ENCODE results near the gene SLC22A23. TPM values are rescaled to one million over a fixed set of nuclear protein-coding genes. Genes with fewer than 3 reads are reported as not detected.
A peak's percentile ranks its signal among the peaks of the same experiment; 100 is the strongest.

SLC22A23 gene
- total RNA-seq, 1 donor from 2014 or later: 102 TPM

DNA sequence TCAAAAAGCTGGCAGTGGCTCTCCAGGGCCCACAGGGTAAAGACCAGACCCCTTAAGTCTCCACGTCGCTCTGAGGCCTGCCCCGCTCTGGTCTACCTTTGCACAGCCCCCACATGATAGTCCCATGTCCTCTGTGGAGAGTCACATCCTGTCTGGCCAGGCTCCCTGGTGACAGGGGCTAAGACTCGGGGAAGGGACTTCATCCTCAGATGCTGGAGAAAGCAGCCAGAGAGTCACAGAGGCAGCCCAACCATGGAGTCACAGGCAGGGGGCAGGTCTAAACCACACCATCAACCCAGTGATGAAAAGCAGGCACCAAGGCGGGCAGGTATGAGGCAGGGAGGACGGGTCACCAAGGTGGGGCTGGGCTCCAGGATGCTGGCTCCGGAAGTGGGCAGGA, 62.2 kb downstream of the SLC22A23 start:
- peaks cover 2% of the 10 kb centered on the region for H3K27me3 Mint-ChIP-seq (ENCODE audit: unreplicated experiment)
- H3K27ac Mint-ChIP-seq (ENCODE audit: unreplicated experiment): no peak overlapping the region
- H3K4me3 Mint-ChIP-seq (ENCODE audit: unreplicated experiment): no peak overlapping the region
- no peak for TF ChIP-seq CTCF (IDR thresholded peaks at IDR 0.05; ENCODE audit: partially characterized antibody, unreplicated experiment)
- no peaks in the 10 kb centered on the region for H3K36me3 Mint-ChIP-seq (ENCODE audit: unreplicated experiment)
- peaks cover 3% of the 10 kb centered on the region for H3K9me3 Mint-ChIP-seq (ENCODE audit: unreplicated experiment)
- H3K4me1 Mint-ChIP-seq (ENCODE audit: low read depth, unreplicated experiment): peaks cover 24% of the 10 kb centered on the region
- DNase-seq: no peak

GRCh38 chr6:3393836-3394202, 63.0 kb downstream of the SLC22A23 start:
- Mint-ChIP-seq H3K36me3 (ENCODE audit: unreplicated experiment) (no peaks in the 10 kb centered on the region), H3K27me3 (ENCODE audit: unreplicated experiment) (peaks cover 2% of the 10 kb centered on the region), H3K9me3 (ENCODE audit: unreplicated experiment) (peaks cover 3% of the 10 kb centered on the region), H3K4me1 (ENCODE audit: low read depth, unreplicated experiment) (peaks cover 24% of the 10 kb centered on the region), H3K4me3 (ENCODE audit: unreplicated experiment) (no peak overlapping the region), H3K27ac (ENCODE audit: unreplicated experiment) (peak overlapping the region; percentile 26)
- no peak for DNase-seq
- no peak for TF ChIP-seq CTCF (IDR thresholded peaks at IDR 0.05; ENCODE audit: partially characterized antibody, unreplicated experiment)

GRCh38 chr6:3392930-3393835, 63.7 kb downstream of the SLC22A23 start:
- Mint-ChIP-seq H3K4me1 (ENCODE audit: low read depth, unreplicated experiment) (peaks cover 24% of the 10 kb centered on the region), H3K36me3 (ENCODE audit: unreplicated experiment) (no peaks in the 10 kb centered on the region), H3K9me3 (ENCODE audit: unreplicated experiment) (peaks cover 2% of the 10 kb centered on the region), H3K27me3 (ENCODE audit: unreplicated experiment) (peaks cover 2% of the 10 kb centered on the region), H3K27ac (ENCODE audit: unreplicated experiment) (no peak overlapping the region), H3K4me3 (ENCODE audit: unreplicated experiment) (no peak overlapping the region)
- no peak for TF ChIP-seq CTCF (IDR thresholded peaks at IDR 0.05; ENCODE audit: partially characterized antibody, unreplicated experiment)
- DNase-seq: no peak

- Mint-ChIP-seq H3K9me3 (ENCODE audit: unreplicated experiment) (peaks cover 2% of the 10 kb centered on the region), H3K4me1 (ENCODE audit: low read depth, unreplicated experiment) (peaks cover 22% of the 10 kb centered on the region), H3K27me3 (ENCODE audit: unreplicated experiment) (peaks cover 2% of the 10 kb centered on the region), H3K36me3 (ENCODE audit: unreplicated experiment) (peaks cover 6% of the 10 kb centered on the region), H3K4me3 (ENCODE audit: unreplicated experiment) (no peak overlapping the region), H3K27ac (ENCODE audit: unreplicated experiment) (no peak overlapping the region)
- no peak for DNase-seq
- no peak for TF ChIP-seq CTCF (IDR thresholded peaks at IDR 0.05; ENCODE audit: partially characterized antibody, unreplicated experiment)
Observed at GRCh38 chr6:3391902-3392458, 64.9 kb downstream of the SLC22A23 start.

- Mint-ChIP-seq H3K4me3 (ENCODE audit: unreplicated experiment) (no peak overlapping the region), H3K9me3 (ENCODE audit: unreplicated experiment) (peaks cover 2% of the 10 kb centered on the region), H3K36me3 (ENCODE audit: unreplicated experiment) (peaks cover 9% of the 10 kb centered on the region), H3K27me3 (ENCODE audit: unreplicated experiment) (peaks cover 2% of the 10 kb centered on the region), H3K27ac (ENCODE audit: unreplicated experiment) (no peak overlapping the region), H3K4me1 (ENCODE audit: low read depth, unreplicated experiment) (peaks cover 20% of the 10 kb centered on the region)
- no peak for TF ChIP-seq CTCF (IDR thresholded peaks at IDR 0.05; ENCODE audit: partially characterized antibody, unreplicated experiment)
- no peak for DNase-seq
Observed at GRCh38 chr6:3390698-3391097, 66.2 kb downstream of the SLC22A23 start.

Measured in glutamatergic neuron (in vitro differentiated cells).